Hematopoietic multipotent progenitor cell treated with erythropoietin and hydrocortisone succinate and interleukin-3 and kit ligand, for 4 days (in vitro differentiated cells): ENCODE results near the gene CLDN5.
A peak's percentile ranks its signal among the peaks of the same experiment; 100 is the strongest.
"Not testable (repeated sequence)": the region's sequence is repeated elsewhere in the genome, so short reads cannot be mapped to it uniquely, and the experiment has no call there.

ENCODE experiments used
- DNase-seq: peaks from one replicate; pipeline ENCODE4 v3.0.0-alpha.2; 2015

The CLDN5 gene

DNA sequence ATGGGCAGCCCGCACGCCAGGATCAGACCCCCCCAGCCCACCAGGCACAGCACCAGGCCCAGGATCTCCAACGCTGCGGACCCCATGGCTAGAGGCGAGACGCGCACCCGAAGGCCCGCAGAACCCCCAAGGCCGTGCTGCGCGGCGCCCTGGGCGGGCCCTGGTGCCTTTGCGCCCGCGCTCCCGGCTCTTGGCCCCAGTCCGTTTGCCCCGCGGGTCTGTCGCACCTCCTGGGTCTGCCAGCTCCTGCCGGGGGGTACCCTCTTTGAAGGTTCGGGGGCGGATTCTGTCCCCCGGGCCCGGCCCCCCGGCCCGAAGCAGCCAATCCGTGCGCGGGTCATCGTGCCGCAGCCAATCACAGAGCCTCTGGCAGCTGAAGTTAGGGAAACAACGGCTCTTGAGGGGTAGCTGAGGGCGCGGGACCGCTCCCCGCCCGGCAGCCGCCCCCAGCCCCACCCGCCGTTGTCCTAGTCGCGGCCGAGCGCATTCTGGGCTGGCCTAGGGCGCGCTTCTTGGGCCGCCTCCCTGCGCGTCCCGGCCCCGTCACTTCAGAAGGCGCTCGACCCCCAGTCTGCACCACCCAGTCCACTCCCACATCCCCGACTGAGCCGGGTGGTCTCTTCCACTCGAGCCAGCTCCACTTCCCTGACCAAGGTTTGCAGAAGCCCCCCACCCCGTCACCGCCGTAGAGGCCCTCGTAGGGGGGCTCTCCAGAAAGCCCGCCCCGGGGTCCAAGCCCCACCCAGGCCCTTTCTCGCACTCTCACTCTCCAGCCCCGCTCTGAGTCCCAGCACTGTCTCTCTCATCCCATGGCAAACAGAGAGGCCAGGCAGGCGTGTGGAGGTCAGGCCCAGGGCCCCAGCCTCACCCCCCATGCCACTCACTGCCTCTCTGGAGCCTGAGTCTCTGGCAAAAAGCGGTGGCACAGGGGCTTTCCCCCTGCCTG is at the start of gene CLDN5:
TSS of gene CLDN5 (minus strand) at position 241 of the 946 bp plus-strand sequence. CDS start at position 86, 155 bp downstream.
- peak; percentile 52 for DNase-seq

DNA sequence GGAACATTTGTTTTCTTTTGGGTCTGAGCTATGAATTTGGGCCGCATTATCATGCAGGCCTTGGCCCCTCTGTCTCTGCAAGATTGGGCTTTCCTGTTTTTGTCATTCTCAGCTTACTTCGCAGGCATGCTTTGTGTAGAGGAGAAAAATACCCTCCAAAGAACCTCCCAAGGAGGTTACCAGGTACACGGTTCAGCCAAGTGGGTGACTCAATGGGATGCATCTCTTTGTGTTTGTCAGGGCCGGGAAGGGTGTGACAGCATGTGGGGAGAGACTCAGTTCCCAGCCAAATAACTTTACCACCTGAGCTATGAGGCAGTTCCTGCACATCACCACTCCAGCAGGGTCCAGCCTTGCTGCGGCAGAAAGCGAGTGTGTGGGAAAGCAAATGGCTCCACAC is 47.8 kb upstream of the CLDN5 start:
- no peak for DNase-seq

DNA sequence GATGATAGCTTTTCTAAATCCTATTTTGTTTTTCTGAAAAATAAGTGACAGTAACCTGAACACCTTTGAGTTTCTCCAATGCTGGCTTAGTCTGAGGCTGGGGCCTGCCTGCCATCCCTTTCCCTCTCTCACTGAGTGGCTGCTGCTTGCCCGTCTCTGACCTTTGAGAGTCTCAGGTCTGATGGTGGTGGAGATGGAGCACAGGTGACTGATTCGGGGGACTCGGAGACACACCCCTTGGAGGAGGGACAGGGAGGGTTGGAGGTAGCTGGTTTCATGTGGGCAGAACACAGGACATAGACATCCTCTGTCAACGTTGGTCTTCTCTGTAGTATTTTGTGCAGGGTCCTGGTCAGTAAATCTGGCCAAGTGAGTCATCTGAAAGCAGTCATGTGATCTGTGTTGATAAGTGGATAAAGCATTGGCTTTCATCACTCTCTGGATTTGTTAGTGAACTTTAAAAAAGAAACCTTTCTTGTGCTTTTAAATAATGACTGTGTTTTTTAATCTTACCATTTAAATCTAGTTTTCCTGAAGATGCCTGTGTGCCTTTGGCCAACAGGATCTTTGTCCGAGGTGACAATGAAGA is 47.1 kb upstream of the CLDN5 start:
- DNase-seq: no peak

GRCh38 chr22:19569976-19570375 is 45.8 kb upstream of the CLDN5 start:
- no peak for DNase-seq

- DNase-seq: no peak
These were observed 45.0 kb upstream of the CLDN5 start for GRCh38 chr22:19569276-19569640.

- DNase-seq: no peak
These were observed 44.4 kb upstream of the CLDN5 start for GRCh38 chr22:19568337-19569275.

- no peak for DNase-seq
These were observed 43.2 kb upstream of the CLDN5 start for GRCh38 chr22:19567157-19568009.

GRCh38 chr22:19566279-19567156 is 42.3 kb upstream of the CLDN5 start:
- DNase-seq: no peak

DNA sequence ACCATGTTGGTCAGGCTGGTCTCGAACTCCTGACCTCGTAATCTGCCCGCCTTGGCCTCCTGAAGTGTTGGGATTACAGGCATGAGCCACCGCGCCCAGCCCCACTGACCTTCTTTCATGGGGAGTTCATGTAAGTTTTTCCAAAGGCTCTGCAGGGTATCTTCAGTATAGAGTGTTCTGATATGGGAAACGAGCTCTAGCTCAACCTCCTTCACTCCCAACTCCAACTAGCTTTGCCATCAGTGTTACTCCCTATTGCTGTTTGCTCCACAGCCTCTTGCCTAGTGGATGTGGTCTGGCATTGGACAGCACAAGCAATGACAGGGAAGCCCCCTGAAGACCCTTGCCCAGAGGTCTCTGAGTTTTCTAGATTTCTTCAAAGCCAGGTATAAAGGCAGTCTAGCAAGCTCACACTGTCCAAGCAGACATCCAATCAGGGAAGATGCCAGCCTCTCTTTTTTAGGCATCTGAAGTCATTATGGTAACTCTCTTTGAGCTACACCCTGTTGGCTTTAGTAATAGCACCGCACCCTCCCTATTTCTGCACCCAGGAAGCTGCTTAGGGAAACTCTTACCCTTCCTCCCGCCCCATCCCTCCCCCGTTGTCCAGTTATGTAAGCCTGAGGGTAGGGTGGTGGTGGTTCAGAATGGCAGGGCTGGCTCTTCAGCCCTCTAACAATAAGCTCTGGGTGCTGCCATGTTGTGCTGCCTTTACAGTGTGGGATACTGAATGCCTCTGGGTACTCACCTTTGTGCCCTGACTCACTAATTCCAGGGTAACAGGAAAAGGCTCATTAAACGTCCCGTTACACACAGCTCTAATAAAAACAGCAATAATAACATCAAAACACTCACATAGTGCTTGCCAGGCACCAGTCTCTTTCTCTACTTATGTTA is 41.4 kb upstream of the CLDN5 start:
- DNase-seq: no peak

DNA sequence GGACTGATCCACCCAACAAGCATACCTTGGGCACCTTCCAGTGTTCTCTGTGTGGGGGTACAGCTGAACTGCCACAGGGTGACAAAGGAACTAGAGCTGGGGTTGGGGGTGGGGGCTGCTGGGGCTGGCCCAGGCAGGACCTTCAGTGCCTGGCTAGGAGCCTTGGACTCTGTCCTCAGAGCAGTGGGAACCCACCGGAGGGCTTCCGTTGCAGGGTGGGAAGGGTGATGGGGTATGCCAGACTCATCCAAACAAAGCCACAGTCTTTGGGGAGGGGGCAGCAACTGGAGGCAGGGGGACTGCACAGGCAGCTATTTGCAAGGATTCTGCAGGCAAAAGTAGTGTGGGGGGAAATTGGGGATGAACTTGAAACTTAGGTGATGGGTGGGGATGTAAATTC is 35.7 kb upstream of the CLDN5 start:
- DNase-seq: no peak

DNA sequence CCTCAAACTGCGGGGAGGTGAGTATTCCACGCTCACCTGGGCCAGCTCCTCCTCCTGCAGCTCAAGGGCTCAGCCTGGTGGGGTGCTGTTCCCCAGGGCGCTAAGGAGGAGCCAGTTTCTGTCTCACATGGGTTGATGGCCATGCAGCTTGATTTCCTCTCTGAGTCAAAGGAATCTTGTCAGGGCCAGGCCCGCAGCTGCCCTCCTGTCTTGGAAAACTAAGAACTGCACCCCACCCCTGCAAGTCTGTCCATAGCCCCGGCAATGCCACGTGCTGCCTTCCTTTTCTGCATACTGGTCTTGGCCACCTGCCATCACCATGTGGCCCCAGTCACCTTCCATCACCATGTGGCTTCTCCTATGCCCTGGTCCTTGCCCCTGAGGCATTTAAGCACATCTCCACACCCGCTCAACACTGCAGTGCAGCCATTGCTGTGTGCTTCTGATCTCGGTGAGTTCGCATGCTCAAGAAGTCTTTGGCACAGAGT is 35.2 kb upstream of the CLDN5 start:
- DNase-seq: no peak

- DNase-seq: no peak
These were observed 32.8 kb upstream of the CLDN5 start for GRCh38 chr22:19556963-19557545.

- no peak for DNase-seq
These were observed 31.4 kb upstream of the CLDN5 start for GRCh38 chr22:19555651-19556050.

DNA sequence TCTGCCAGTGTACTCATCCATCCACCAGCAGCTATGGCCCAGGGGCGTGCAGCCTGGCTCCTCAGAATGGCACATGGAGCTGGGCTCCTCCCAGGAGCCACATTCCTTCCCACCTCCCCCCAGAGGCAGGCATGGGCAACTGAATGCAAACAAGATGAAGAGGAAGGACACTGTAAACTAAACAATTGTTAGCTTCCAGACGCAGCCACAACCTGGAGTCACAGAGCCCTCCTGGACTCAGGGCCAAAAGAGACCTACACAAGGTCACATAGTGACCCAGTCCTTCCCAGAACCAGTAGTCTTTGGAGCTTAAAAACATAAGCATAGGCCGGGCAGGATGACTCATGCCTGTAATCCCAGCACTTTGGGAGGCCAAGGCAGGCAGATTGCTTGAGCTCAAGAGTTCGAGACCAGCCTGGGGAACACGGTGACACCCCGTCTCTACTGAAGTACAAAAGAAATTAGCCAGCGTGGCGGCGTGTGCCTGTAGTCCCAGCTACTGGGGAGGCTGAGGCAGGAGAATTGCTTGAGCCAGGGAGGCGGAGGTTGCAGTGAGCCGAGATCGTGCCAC is 30.7 kb upstream of the CLDN5 start:
- DNase-seq: no peak

DNA sequence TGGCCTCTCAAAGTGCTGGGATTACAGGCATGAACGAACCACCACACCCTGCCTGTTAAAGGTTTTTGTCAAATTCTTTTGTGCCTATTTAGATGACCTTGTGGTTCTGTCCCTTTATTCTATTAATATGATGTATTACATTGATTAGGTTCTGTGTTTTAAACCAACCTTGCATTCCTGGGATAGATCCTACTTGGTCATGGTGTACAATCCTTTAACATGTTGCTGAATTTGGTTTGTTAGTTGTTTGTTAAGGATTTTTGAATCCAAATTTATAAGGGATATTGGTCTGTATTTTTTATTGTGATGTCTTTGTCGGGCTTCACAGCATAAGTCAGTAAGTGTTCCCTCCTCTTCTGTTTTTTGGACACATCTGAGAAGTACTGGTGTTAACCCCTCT is 29.0 kb upstream of the CLDN5 start:
- DNase-seq: no peak

- no peak for DNase-seq
These were observed 26.2 kb upstream of the CLDN5 start for GRCh38 chr22:19550382-19550781.

GRCh38 chr22:19549428-19549827 is 25.2 kb upstream of the CLDN5 start:
- no peak for DNase-seq

DNA sequence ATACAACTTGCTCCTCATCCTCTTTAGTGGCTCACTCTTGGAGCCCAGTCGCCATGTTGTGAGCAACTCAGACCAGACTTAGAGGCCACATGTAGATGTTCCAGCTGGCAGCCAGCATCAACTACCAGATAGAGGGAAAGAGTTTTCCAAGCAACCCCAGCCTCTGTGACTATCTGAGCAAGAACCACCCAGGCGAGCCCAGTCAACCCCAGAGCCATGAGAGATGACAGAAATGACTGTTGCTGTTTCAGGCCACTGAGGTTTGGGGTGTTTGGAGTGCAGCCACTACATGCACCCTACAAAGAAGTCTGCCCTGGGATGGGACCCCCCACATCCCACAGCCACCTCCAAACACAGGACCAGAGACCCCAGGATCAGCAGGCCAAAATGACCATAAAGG is 24.8 kb upstream of the CLDN5 start:
- no peak for DNase-seq

- DNase-seq: not testable (repeated sequence)
These were observed 24.2 kb upstream of the CLDN5 start for GRCh38 chr22:19548427-19548826.
